ENCODE data around the gene MR1.
"Not testable (repeated sequence)": the region's sequence is repeated elsewhere in the genome, so short reads cannot be mapped to it uniquely, and the experiment has no call there.

The MR1 gene

DNA sequence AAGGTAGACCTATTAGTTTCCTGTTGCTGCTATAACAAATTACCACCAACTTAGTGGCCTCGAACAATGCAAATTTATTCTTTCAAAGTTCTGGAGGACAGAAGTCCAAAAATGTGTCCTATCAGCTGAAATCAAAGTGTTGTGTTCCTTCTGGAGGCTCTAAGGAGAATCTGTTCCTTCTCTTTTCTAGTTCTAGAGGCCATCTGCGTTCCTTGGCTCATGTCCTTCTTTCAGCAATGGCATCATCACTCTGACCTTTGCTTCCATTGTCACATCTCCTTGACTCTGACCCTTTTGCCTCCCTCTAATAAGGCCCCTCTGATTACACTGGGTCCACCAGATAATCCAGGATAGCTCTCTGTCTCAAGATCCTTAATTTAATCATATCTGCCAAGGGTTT lies 1.2 kb upstream of the MR1 start:
- DNase-seq = no peak

DNA sequence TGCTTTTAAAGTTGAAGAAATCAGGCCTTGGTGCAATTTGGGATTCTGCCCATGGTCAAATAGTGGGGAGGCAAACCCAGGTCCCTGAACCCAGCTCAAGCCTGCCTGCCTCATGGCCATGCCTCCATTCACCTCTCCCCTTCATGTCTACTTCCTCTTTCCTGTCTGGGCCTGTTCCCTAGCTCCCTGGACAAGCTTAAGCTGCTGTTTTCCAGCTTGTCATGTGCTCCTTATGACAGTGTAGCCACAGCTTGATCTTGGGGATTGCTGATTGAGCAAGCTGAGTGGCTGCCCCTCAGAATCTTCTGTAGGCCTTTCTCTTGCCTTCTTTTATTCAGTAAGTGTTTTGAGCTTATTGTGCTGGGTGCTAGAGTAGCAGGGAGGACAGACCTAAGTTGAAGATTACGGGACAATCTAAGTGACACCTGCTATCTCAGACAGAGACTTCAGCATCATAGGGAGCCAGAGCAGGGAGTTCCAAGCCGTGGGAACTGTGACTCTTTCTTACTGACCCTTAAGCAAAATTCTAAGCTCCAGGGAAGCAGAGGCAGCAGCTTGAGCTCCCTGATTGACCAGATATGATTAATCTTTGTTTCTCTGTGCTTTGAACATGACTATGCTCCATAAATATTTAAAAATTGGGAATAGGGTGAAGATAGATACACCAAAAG lies 520 bp upstream of the MR1 start:
- peak; percentile 31 for DNase-seq

DNA sequence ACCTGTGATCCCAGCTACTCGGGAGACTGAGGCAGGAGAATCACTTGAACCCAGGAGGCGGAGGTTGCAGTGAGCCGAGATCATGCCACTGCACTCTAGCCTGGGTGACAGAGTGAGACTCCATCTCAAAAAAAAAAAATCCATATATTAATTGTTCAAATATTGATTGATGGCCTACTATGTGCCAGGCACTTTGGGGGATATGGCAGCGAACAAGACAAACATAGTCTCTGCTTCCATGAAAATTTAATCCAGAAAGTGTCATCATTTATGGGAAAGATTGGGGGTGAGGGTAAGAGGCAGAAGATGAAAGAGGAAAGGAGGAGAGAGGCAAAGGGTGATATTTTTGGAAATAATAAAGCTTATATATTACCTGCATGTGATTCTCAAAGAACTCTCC lies 1.4 kb downstream of the MR1 start:
- DNase-seq = not testable (repeated sequence)

DNA sequence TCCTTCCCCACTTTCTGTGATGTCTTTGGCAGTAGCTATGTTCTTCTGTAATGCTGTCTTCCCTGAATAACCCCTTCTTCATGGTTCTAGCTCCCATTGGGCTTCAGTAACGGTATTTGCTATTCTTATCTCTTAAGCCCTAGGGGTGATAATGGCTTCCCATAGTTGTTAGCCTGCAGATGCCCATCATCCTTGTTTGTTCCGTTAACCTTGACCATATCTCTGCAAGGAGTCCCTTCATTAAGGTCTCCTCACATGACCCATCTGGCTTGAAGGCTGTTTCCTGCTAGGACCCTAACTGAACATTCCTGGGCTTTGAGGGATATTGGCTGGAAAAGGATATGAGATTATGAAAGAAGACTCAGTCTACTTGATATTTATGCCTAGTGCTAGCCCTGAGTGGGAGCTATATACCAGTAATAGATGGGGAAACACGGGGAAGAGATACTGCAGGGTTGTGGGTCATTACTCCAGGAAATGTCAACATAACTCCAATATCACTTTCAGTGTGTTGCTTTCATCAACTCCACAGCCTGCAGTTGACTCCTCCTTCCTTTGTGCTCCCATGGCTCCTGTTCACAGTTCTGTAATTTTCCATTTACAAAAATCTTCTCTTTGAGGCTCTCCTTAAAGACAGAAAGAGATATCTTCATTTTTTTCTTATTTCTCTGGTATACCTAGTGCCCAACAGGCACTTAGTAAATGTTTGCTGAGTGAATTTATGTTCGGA lies 2.5 kb downstream of the MR1 start:
- no peak for DNase-seq

DNA sequence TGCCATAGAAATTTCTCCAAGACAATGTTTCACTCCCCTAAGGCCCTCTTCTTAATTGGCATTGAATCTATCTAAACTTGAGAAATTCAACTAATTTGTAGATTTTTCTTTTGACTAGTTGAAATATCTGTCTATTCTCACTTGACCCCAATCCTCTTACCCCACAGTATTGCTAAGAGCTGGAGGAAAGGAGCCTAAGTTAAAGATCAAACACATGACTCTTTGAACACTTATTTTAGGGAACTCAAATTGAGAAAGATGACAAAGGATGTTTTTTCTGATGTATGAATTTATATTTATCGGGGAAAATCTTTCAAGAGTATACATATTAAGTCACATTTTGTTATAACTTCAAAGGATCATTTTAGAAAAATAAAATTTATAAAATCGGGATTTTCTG lies 3.6 kb downstream of the MR1 start:
- no peak for DNase-seq

DNA sequence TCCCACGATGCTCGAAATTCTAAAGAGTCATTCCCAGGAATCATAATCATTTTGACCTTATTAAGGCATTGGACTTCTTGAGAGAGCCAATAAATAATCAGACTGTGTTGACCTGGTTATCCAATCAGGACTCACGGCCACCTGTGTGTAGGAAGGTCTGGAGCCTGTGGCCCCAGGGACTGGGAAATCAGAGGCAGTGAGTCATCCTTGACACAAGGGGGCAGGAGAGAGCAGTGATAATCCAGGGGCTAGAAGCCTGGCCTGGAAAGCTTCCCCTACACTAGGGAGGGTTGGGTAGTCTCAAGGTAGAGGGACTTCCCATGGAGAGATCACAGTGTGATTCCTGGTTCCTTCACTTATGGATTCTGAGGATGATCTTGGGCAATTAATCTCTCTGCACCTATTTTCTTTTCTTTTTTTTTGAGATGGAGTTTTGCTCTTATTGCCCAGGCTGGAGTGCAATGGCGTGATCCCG lies 4.7 kb downstream of the MR1 start:
- peak; percentile 82 for DNase-seq

DNA sequence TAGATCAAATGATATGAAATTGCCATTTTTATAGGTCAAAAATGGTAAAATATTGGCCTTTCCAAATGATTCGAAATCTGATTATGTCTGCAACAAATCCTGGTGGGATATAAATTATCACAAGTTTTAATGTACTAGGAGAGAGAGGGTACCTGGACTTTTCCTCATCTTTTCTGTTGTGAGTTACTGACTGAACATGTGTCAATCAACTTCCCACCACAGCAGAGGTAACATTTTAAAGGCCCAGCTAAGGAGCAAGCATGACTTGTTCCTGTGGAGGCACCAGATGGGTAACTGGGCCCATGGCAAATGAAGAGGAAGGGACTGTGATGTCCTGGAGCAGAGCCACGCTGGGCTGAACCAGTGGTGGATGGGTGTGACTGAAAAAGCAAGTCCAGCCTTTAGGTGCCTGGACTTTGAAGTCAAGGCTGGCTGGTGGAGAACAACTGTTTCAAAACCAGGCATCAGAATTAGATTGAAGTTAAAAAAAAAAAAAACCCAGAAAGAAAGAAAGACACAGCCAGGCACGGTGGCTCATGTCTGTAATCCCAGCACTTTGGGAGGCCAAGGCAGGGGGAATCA lies 6.6 kb downstream of the MR1 start:
- DNase-seq = no peak

DNA sequence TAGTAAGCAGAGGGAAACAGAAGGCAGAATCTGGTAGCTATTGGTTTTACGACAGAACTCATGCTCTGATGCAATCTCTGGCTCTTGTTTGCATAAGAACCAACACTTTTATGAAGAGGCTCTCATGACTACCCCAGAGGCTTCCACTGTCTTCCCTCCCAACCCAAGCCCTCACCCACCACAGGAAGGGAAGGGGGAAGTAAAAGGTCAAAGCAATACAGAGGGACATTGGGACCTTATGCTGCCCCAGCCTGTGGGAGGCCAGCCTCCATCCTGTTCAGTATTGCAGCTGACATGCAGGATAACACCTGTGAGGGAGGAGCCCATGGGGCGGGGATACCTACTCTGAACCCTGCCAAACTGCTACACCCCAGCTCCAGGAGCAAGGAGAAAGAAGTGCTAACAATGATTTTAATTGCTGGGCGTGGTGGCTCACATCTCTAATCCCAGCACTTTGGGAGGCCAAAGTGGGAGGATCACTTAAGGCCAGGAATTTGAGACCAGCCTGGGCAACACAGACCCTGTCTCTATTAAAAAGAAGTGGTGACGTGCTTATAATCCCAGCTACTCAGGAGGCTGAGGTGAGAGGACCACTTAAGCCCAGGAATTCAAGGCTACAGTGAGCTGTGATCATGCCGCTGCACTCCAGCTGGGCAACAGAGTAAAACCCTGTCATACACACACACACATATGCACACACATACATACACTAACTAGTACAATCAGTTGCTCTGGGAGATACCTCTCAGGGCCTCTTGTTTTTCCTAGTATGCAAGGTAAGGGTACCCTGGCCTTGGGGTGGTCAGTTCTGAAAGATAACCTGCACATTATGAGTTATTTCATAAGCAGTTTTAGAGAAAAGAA lies 9.5 kb downstream of the MR1 start:
- DNase-seq = peak; percentile 15

DNA sequence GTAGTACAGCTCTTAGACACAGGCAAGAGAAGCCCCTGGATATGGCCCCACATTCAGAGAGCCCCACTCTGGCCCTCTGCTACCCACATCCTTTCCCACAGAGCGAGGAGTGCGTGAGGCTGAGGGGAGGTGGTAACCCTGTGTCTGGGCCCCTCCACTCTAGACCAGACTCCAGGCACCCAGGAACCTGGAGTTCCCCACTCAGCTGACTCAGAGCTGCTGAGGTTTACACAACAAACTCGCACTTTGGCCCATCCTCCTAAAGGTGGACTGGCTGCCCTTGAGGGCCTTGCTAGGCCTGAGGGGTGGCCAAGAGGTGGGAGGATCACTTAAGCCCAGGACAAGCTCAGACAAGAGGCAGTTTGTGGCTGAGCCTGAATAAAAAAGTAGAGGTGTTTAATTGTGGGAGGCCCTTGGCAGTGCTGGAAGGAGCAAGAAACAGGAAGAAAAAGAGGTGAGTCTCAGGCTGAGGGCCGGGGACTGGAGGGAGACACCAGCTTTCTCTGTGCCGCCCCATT lies 10.7 kb downstream of the MR1 start:
- DNase-seq = peak; percentile 68

DNA sequence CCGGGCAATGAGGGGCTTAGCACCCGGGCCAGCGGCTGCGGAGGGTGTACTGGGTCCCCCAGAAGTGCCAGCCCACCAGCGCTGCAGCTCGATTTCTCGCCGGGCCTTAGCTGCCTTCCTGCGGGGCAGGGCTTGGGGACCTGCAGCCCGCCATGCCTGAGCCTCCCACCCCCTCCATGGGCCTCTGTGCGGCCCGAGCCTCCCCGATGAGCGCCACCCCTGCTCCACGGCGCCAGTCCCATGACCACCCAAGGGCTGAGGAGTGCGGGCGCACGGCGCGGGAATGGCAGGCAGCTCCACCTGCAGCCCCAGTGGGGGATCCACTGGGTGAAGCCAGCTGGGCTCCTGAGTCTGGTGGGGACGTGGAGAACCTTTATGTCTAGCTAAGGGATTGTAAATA lies 12.2 kb downstream of the MR1 start:
- not testable (repeated sequence) for DNase-seq

DNA sequence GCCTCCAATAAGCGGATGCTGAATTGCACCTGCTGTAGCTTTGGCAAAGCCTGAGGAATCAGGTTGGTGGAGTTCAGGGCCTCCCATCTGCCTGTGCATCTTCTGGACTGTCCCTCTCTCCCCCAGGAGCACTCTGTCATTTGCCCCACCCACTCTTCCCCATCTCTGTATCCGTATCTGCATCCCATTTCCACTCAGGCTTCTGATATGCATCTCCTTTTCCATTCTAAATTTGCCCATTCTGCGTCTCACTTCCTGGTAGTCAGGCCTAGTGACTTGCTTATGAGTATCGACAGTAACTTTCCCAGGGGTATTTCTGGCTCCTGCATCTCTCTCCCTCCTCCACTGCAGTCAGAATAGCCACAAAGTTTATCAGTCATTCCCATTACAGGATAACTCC lies 15.6 kb downstream of the MR1 start:
- no peak for DNase-seq

DNA sequence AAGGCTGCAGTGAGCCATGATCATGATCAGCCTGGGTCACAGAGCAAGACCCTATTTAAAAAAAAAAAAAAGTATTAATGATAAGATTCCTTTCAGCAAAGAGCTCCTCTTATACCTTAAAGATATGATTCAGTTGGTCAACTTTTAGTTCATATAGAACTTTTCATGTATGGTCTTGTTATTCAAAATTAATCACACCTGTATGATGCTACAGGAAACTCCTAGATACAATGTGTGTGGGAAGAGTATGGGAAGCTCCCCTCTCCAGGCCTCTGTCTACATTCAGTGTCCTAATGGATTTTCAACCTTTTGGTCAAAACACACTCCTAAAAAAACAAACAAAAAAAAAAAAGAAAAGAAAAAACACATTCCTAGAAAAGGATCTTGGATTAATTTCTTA lies 17.1 kb downstream of the MR1 start:
- DNase-seq = no peak

DNA sequence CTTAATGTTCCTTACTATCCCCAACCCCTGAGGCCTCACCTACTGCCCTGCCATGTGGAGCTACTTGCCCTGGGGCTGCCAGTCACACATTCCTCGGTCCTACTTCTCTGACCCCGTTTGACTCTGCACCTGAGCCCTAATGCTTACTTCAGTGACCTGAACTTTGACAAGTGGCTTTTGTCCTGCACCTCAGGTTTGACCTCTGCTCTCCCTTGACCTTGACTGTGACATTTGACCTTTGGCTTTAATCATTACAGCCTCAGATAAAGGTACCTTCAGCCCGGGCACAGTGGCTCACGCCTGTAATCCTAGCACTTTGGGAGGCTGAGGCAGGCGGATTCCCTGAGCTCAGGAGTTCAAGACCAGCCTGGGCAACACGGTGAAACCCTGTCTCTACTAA lies 22.8 kb downstream of the MR1 start:
- DNase-seq = no peak

DNA sequence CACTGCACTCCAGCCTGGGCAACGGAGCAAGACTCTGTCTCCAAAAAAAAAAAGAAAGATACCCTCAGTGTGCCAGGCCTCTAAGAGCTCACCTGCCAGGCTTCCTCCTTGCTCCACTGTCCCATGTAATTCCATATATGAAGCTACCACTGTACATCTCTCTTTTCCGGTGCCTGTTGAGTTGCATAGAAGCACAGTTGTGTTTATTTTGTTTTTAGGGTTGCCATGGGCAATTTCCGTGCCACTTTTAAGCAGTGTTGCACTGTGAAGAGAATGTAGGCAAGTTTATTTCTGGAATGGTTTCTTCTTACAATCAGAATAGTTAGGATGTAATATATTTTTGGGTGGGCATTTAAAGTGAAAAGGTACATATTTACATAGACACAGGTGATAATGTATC lies 23.3 kb downstream of the MR1 start:
- DNase-seq = no peak

DNA sequence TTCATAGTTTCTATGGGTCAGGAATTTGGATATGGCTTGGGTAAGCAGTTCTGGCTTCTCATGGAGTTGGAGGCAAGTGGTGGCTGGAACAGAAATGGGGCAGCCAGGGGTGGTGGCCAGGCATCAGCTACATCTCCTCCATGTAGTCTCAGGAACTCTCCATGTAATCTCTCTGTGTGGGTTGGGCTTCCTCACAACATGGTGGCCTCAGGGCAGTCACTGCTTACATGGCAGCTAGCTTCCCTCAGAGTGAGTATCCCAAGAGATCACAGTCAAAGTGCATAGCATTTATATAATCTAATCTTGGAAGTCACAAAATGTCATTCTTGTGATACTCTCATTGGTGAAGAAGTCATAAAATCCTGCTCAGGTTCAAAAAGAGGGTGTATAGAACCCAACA lies 25.7 kb downstream of the MR1 start:
- no peak for DNase-seq

DNA sequence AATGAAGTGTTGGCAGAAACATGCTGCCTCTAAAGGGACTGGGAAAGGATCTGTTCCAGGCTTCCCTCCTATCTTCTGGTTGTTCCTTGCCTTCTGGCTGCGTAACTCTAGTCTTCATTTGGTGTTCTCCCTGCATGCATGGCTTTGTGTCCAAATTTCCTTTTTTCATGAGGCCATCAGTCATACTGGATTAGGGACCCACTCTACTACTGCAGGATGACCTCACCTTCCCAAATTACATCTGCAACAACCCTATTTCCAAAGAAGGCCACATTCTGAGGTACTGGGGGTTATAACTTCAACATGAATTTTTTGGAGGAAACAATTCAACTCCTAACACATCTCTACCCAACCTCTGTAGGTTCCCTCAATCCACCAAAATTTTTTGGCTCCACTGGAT lies 26.3 kb downstream of the MR1 start:
- no peak for DNase-seq

DNA sequence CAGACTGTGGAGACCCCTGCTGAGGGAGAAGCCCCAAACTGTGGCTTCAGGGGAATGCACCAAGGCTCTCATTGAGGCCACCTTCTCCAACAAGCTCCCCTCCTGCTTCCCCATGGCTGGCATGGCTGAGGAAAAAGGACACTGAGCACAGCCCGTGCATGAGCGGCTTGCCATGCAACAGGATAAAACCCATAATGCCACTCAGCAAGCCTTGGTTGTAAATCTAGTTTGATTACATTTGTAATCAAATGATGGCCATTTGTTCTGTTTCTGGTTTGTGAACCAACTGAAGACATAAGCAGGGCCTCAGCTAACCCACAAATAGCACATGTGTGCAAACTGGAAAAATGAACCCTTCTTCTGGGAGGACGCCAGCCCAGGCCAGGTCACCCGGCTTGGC lies 27.2 kb downstream of the MR1 start:
- DNase-seq = not testable (repeated sequence)

DNA sequence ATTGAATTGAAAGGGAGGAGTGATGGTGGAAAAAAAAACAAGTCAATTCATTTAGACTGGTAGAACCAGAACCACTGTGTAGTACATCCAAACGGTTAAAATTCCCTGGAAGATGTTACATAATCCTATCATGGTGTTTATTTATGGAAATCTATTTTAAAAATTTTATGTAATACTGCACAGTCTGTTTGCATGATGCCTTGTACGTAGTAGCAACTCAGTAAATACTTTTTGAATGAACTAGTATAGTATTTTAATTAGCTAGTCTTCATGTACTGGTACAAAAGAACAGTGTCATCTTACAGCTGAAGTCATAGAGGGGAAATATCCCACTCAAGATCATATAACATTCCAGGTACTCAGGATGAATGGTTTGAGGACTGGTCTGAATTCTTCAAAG lies 27.7 kb downstream of the MR1 start:
- DNase-seq = no peak

DNA sequence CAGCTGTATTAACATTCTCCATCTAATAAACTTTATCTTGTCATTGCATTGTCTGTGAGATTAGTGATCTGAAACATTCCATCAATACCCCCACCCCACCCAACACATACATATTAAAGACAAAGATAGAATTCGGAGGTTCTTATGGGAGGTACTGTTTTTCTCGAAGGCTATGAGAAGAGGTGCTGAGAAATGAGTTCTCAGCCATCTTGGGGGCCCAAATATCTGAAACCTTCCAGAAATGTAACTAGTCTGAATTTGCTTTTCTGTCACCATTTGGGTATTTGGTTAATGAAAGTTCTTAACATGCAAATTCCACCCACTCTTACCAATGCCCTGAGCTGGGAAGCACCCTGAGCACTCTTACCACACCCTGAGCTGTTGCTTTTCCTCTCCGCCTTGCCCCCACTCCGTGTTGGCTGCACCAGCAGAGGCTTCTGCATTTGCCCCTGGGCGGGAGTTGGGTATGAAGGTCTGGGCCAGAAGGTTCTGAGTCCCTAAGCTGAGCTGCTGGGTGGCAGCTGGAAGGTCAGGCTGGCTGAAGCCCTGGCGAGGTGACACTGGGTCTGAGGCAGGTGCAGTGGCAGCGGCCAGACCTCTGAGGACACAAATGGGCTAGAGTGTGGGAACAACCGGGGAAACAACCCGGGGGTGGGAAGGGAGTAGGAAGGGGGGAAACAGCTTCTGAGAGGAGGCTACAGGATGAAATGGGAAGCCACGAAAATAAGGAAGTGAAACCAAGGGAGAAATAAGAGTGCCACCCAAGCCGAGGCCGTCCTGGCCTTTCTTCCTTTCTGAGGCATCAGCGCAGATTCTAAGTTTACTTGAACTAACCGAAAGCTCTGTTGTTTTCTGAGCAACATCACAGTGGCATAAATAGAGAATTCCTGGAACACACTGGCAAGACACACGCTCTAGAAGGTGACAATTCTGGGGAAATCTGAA lies 28.4 kb downstream of the MR1 start:
- DNase-seq = no peak

DNA sequence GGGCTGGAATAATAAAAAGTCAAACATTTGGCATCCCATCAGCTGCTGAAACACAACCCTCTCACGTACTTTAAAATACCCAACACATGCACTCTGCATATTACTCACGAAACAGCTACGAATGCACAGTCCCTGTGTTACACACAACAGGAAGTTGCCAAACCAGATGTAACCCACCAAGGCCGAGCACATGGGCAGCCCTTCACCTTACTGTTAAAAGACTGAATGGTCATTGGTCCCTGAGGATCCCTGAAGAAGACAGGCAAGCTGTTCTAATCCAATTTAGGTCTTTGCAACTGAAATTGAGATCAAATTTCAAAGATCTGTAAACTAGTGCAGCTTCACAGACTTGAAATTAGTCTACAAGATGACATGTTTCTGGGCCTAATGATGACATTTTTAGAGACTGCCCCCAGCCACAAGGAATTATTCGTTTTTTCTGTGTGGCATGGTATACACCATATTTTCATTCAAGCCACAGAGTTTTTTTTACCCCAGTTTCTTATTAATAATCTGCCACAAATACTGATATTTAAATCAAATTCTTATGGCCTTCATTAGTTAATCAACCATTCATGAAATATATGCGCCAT lies 29.1 kb downstream of the MR1 start:
- peak; percentile 75 for DNase-seq

DNA sequence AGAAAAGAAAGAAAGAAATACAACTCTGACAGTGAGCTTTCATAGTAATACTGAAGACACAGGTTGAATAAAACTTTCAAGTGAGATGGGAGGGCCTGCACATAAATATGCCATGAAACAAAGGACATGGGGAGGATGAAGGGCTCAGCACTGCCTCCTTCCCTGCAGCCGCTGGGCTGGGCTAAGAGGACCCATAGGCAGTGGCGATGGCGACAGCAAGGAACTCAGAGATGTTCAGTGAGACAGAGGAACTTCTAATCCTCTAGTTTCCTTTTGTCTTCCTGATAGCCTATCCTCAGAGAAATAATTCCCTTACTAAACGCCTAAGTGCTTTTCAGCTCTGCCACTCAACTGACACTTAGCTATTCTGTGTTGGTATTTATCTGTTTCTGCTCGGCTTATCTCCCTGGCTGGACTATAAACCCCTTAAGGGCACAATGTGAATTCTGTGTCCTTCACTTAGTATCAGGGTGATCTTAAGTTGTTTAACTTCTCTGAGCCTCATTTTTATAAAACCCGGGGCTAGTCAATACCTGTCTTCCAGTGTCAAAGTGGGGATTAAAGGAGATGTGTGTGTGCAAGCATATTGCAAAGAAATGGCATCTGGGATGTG lies 30.3 kb downstream of the MR1 start:
- DNase-seq = no peak
